ENCODE results near the gene RPN2. TPM values are rescaled to one million over a fixed set of nuclear protein-coding genes. Genes with fewer than 3 reads are reported as not detected.

Gene RPN2
- total and polyA plus RNA-seq, 2 donors = 122 to 137 TPM

GRCh38 chr20:37245216-37246150 lies 66.4 kb downstream of the RPN2 start:
- Histone ChIP-seq H3K4me3 (ENCODE audit: low read depth, low read length) (no peak overlapping the region), H3K27ac (ENCODE audit: low read depth) (no peak overlapping the region), H3K36me3 (ENCODE audit: insufficient read depth) (no peaks in the 10 kb centered on the region), H3K4me1 (ENCODE audit: insufficient read depth) (no peaks in the 10 kb centered on the region)
- WGBS = 83% methylated on average over 25 of the region's 25 CpGs
- no peak for DNase-seq (ENCODE audit: extremely low spot score)

- no peak overlapping the region for H3K27ac ChIP-seq (ENCODE audit: low read depth)
- 96% methylated on average over 5 of the region's 5 CpGs for WGBS
These were observed 67.6 kb downstream of the RPN2 start for GRCh38 chr20:37246736-37247135.

GRCh38 chr20:37247547-37247946 lies 68.4 kb downstream of the RPN2 start:
- H3K4me1 ChIP-seq (ENCODE audit: insufficient read depth) = no peaks in the 10 kb centered on the region
- H3K4me3 ChIP-seq (ENCODE audit: low read depth, low read length) = no peak overlapping the region
- 57% methylated on average over 1 of the region's 1 CpG for WGBS
- DNase-seq (ENCODE audit: extremely low spot score) = no peak
- no peaks in the 10 kb centered on the region for H3K36me3 ChIP-seq (ENCODE audit: insufficient read depth)
- H3K27ac ChIP-seq (ENCODE audit: low read depth) = no peak overlapping the region

More at GRCh38 chr20:37246736-37247135, 67.6 kb downstream of the RPN2 start:
- Histone ChIP-seq H3K36me3 (ENCODE audit: insufficient read depth) (no peaks in the 10 kb centered on the region), H3K4me1 (ENCODE audit: insufficient read depth) (no peaks in the 10 kb centered on the region), H3K4me3 (ENCODE audit: low read depth, low read length) (no peak overlapping the region)
- DNase-seq (ENCODE audit: extremely low spot score) = no peak

GRCh38 chr20:37249304-37249703 lies 70.2 kb downstream of the RPN2 start:
- DNase-seq (ENCODE audit: extremely low spot score) = no peak
- 97% methylated on average over 2 of the region's 2 CpGs for WGBS
- H3K4me3 ChIP-seq (ENCODE audit: low read depth, low read length) = no peak overlapping the region

GRCh38 chr20:37251825-37252477 lies 72.8 kb downstream of the RPN2 start:
- Histone ChIP-seq H3K27ac (ENCODE audit: low read depth) (no peak overlapping the region), H3K4me1 (ENCODE audit: insufficient read depth) (no peaks in the 10 kb centered on the region), H3K4me3 (ENCODE audit: low read depth, low read length) (no peak overlapping the region), H3K36me3 (ENCODE audit: insufficient read depth) (no peaks in the 10 kb centered on the region)
- 72% methylated on average over 15 of the region's 15 CpGs for WGBS
- no peak for DNase-seq (ENCODE audit: extremely low spot score)

More at GRCh38 chr20:37249304-37249703, 70.2 kb downstream of the RPN2 start:
- Histone ChIP-seq H3K36me3 (ENCODE audit: insufficient read depth) (no peaks in the 10 kb centered on the region), H3K4me1 (ENCODE audit: insufficient read depth) (no peaks in the 10 kb centered on the region), H3K27ac (ENCODE audit: low read depth) (no peak overlapping the region)

GRCh38 chr20:37253087-37253486 lies 74.0 kb downstream of the RPN2 start:
- DNase-seq (ENCODE audit: extremely low spot score) = no peak
- Histone ChIP-seq H3K4me1 (ENCODE audit: insufficient read depth) (no peaks in the 10 kb centered on the region), H3K4me3 (ENCODE audit: low read depth, low read length) (no peak overlapping the region), H3K36me3 (ENCODE audit: insufficient read depth) (no peaks in the 10 kb centered on the region), H3K27ac (ENCODE audit: low read depth) (no peak overlapping the region)
- 83% methylated on average over 12 of the region's 12 CpGs for WGBS

- no peak overlapping the region for H3K27ac ChIP-seq (ENCODE audit: low read depth)
- no peak overlapping the region for H3K4me3 ChIP-seq (ENCODE audit: low read depth, low read length)
- WGBS = 88% methylated on average over 7 of the region's 7 CpGs
- H3K4me1 ChIP-seq (ENCODE audit: insufficient read depth) = no peaks in the 10 kb centered on the region
- DNase-seq (ENCODE audit: extremely low spot score) = no peak
- H3K36me3 ChIP-seq (ENCODE audit: insufficient read depth) = no peaks in the 10 kb centered on the region
These were observed 75.2 kb downstream of the RPN2 start for GRCh38 chr20:37254114-37254878.

GRCh38 chr20:37256286-37256685 lies 77.2 kb downstream of the RPN2 start:
- H3K4me3 ChIP-seq (ENCODE audit: low read depth, low read length) = no peak overlapping the region
- 84% methylated on average over 11 of the region's 11 CpGs for WGBS
- no peaks in the 10 kb centered on the region for H3K36me3 ChIP-seq (ENCODE audit: insufficient read depth)
- no peak for DNase-seq (ENCODE audit: extremely low spot score)
- H3K27ac ChIP-seq (ENCODE audit: low read depth) = no peak overlapping the region
- H3K4me1 ChIP-seq (ENCODE audit: insufficient read depth) = no peaks in the 10 kb centered on the region

- 74% methylated on average over 2 of the region's 2 CpGs for WGBS
- H3K27ac ChIP-seq (ENCODE audit: low read depth) = no peak overlapping the region
These were observed 78.4 kb downstream of the RPN2 start for GRCh38 chr20:37257530-37257929.

GRCh38 chr20:37257988-37258387 lies 78.9 kb downstream of the RPN2 start:
- no peaks in the 10 kb centered on the region for H3K36me3 ChIP-seq (ENCODE audit: insufficient read depth)
- no peak for DNase-seq (ENCODE audit: extremely low spot score)
- H3K4me3 ChIP-seq (ENCODE audit: low read depth, low read length) = no peak overlapping the region
- WGBS = 66% methylated on average over 9 of the region's 9 CpGs
- no peak overlapping the region for H3K27ac ChIP-seq (ENCODE audit: low read depth)
- H3K4me1 ChIP-seq (ENCODE audit: insufficient read depth) = no peaks in the 10 kb centered on the region

More at GRCh38 chr20:37257530-37257929, 78.4 kb downstream of the RPN2 start:
- no peak overlapping the region for H3K4me3 ChIP-seq (ENCODE audit: low read depth, low read length)
- H3K4me1 ChIP-seq (ENCODE audit: insufficient read depth) = no peaks in the 10 kb centered on the region
- no peaks in the 10 kb centered on the region for H3K36me3 ChIP-seq (ENCODE audit: insufficient read depth)
- no peak for DNase-seq (ENCODE audit: extremely low spot score)

GRCh38 chr20:37259031-37259430 lies 79.9 kb downstream of the RPN2 start:
- H3K4me1 ChIP-seq (ENCODE audit: insufficient read depth) = no peaks in the 10 kb centered on the region
- no peak for DNase-seq (ENCODE audit: extremely low spot score)
- WGBS = 72% methylated on average over 11 of the region's 11 CpGs
- H3K4me3 ChIP-seq (ENCODE audit: low read depth, low read length) = no peak overlapping the region
- no peaks in the 10 kb centered on the region for H3K36me3 ChIP-seq (ENCODE audit: insufficient read depth)
- H3K27ac ChIP-seq (ENCODE audit: low read depth) = no peak overlapping the region

- DNase-seq (ENCODE audit: extremely low spot score) = no peak
- Histone ChIP-seq H3K36me3 (ENCODE audit: insufficient read depth) (no peaks in the 10 kb centered on the region), H3K4me3 (ENCODE audit: low read depth, low read length) (no peak overlapping the region), H3K4me1 (ENCODE audit: insufficient read depth) (no peaks in the 10 kb centered on the region), H3K27ac (ENCODE audit: low read depth) (no peak overlapping the region)
- WGBS = 63% methylated on average over 3 of the region's 3 CpGs
These were observed 80.7 kb downstream of the RPN2 start for GRCh38 chr20:37259865-37260264.

- DNase-seq (ENCODE audit: extremely low spot score) = no peak
- Histone ChIP-seq H3K36me3 (ENCODE audit: insufficient read depth) (no peaks in the 10 kb centered on the region), H3K4me1 (ENCODE audit: insufficient read depth) (no peaks in the 10 kb centered on the region), H3K4me3 (ENCODE audit: low read depth, low read length) (no peak overlapping the region), H3K27ac (ENCODE audit: low read depth) (no peak overlapping the region)
- WGBS = 75% methylated on average over 4 of the region's 4 CpGs
These were observed 81.8 kb downstream of the RPN2 start for GRCh38 chr20:37260923-37261322.
